Esophagus muscularis mucosa (tissue), 3 donors: ENCODE results near the gene RPL22.

Experiments
- POLR2AphosphoS5 ChIP-seq, 2 donors: sonication (generic); formaldehyde crosslinking; IDR thresholded peaks; one replicate each; pipeline ENCODE4 v1.6.1; 2017; ENCODE audit warnings: antibody characterized with exemption in 2 of 2
- TF ChIP-seq, protein P1 (sequence below), 3 experiments: fragments of 200-600 bp in 2 of 3; fragments of 450-650 bp in 1 of 3; sonication (generic) in 2 of 3; IDR thresholded peaks; one replicate each; pipeline ENCODE4 v1.5.1; 2017 to 2019; ENCODE audit warnings: antibody characterized with exemption in 3 of 3, mild to moderate bottlenecking in 2 of 3, moderate library complexity in 1 of 3

GRCh38 chr1:6200188-6200809 lies 904 bp upstream of the RPL22 start:
- TF ChIP-seq, protein P1, sequence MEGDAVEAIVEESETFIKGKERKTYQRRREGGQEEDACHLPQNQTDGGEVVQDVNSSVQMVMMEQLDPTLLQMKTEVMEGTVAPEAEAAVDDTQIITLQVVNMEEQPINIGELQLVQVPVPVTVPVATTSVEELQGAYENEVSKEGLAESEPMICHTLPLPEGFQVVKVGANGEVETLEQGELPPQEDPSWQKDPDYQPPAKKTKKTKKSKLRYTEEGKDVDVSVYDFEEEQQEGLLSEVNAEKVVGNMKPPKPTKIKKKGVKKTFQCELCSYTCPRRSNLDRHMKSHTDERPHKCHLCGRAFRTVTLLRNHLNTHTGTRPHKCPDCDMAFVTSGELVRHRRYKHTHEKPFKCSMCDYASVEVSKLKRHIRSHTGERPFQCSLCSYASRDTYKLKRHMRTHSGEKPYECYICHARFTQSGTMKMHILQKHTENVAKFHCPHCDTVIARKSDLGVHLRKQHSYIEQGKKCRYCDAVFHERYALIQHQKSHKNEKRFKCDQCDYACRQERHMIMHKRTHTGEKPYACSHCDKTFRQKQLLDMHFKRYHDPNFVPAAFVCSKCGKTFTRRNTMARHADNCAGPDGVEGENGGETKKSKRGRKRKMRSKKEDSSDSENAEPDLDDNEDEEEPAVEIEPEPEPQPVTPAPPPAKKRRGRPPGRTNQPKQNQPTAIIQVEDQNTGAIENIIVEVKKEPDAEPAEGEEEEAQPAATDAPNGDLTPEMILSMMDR (IDR thresholded peaks at IDR 0.05): no peak
- TF ChIP-seq POLR2AphosphoS5 (IDR thresholded peaks at IDR 0.05): no peak
